ENCODE data around the gene LTBP3. TPM values are rescaled to one million over a fixed set of nuclear protein-coding genes. Genes with fewer than 3 reads are reported as not detected.

The LTBP3 gene
- total RNA-seq, 6 donors from 2014 or later: 99.9 to 479 (median 131) TPM

- ATAC-seq (ENCODE audit: low FRiP score in 2 of 2): no peak
- H3K27me3 ChIP-seq: no peaks in the 10 kb centered on the region
- H3K4me1 ChIP-seq: peaks cover 20 to 34% (median 28%) of the 10 kb centered on the region in 4 donors
- H3K27ac ChIP-seq: peak overlapping the region in 1 of 4 donors; percentile 14
- WGBS, 2 donors: 95 to 100% methylated on average over 3 of the region's 3 CpGs
- TF ChIP-seq EP300 (IDR thresholded peaks at IDR 0.05) (no peak), POLR2AphosphoS5 (IDR thresholded peaks at IDR 0.05) (no peak), CTCF (IDR thresholded peaks at IDR 0.05) (no peak), POLR2A (IDR thresholded peaks at IDR 0.05) (no peak)
- H3K4me3 ChIP-seq: no peak overlapping the region
- peaks cover 0 to 78% (median 52%) of the 10 kb centered on the region in 4 donors for H3K36me3 ChIP-seq
- DNase-seq: no peak
- H3K9me3 ChIP-seq: no peaks in the 10 kb centered on the region
Observed at GRCh38 chr11:65581928-65582327, 23.8 kb upstream of the LTBP3 start.

GRCh38 chr11:65580756-65581155 is 22.6 kb upstream of the LTBP3 start:
- H3K27me3 ChIP-seq: no peaks in the 10 kb centered on the region
- DNase-seq (peak in 1 of 2 donors; percentile 56), ATAC-seq (ENCODE audit: low FRiP score in 2 of 2) (no peak)
- H3K9me3 ChIP-seq: no peaks in the 10 kb centered on the region
- no peak overlapping the region for H3K4me3 ChIP-seq
- H3K36me3 ChIP-seq: peaks cover 0 to 66% (median 49%) of the 10 kb centered on the region in 4 donors
- no peak overlapping the region for H3K27ac ChIP-seq
- no peak for TF ChIP-seq POLR2A (IDR thresholded peaks at IDR 0.05)
- peaks cover 21 to 32% (median 30%) of the 10 kb centered on the region in 4 donors for H3K4me1 ChIP-seq
- 95 to 98% methylated on average over 5 to 8 of the region's 8 CpGs for WGBS, 2 donors

- Histone ChIP-seq H3K4me3 (no peak overlapping the region), H3K27ac (no peak overlapping the region), H3K9me3 (no peaks in the 10 kb centered on the region), H3K4me1 (peaks cover 24 to 36% (median 33%) of the 10 kb centered on the region in 4 donors), H3K36me3 (peaks cover 0 to 62% (median 44%) of the 10 kb centered on the region in 4 donors), H3K27me3 (no peaks in the 10 kb centered on the region)
- DNase-seq (peak in 1 of 2 donors; percentile 64), ATAC-seq (ENCODE audit: low FRiP score in 2 of 2) (no peak)
- TF ChIP-seq POLR2AphosphoS5 (IDR thresholded peaks at IDR 0.05): no peak
- TF ChIP-seq EP300 (IDR thresholded peaks at IDR 0.05): no peak
- no peak for TF ChIP-seq CTCF (IDR thresholded peaks at IDR 0.05)
- TF ChIP-seq POLR2A (IDR thresholded peaks at IDR 0.05): no peak
- WGBS, 2 donors: 94 to 97% methylated on average over 13 to 19 of the region's 19 CpGs
Observed at GRCh38 chr11:65580031-65580692, 22.0 kb upstream of the LTBP3 start.

- Histone ChIP-seq H3K4me1 (peaks cover 29 to 44% (median 41%) of the 10 kb centered on the region in 4 donors), H3K36me3 (peaks cover 0 to 56% (median 38%) of the 10 kb centered on the region in 4 donors), H3K27ac (peak overlapping the region in 2 of 4 donors; percentile 93 to 98), H3K4me3 (no peak overlapping the region), H3K9me3 (no peaks in the 10 kb centered on the region), H3K27me3 (no peaks in the 10 kb centered on the region)
- DNase-seq: no peak
- no peak for ATAC-seq (ENCODE audit: low FRiP score in 2 of 2)
- 77 to 90% methylated on average over 4 of the region's 4 CpGs for WGBS, 2 donors
- TF ChIP-seq POLR2A (IDR thresholded peaks at IDR 0.05) (no peak), EP300 (IDR thresholded peaks at IDR 0.05) (no peak), POLR2AphosphoS5 (IDR thresholded peaks at IDR 0.05) (no peak), CTCF (IDR thresholded peaks at IDR 0.05) (no peak)
Observed at GRCh38 chr11:65579291-65579690, 21.1 kb upstream of the LTBP3 start.

GRCh38 chr11:65578667-65579066 is 20.5 kb upstream of the LTBP3 start:
- no peaks in the 10 kb centered on the region for H3K27me3 ChIP-seq
- ATAC-seq (ENCODE audit: low FRiP score in 2 of 2) (no peak), DNase-seq (no peak)
- H3K36me3 ChIP-seq: peaks cover 0 to 51% (median 32%) of the 10 kb centered on the region in 4 donors
- WGBS, 2 donors: 93 to 96% methylated on average over 3 of the region's 3 CpGs
- peaks cover 33 to 48% (median 45%) of the 10 kb centered on the region in 4 donors for H3K4me1 ChIP-seq
- H3K9me3 ChIP-seq: no peaks in the 10 kb centered on the region
- H3K27ac ChIP-seq: peak overlapping the region in 2 of 4 donors; percentile 93 to 98
- no peak overlapping the region for H3K4me3 ChIP-seq
- TF ChIP-seq CTCF (IDR thresholded peaks at IDR 0.05) (no peak), POLR2AphosphoS5 (IDR thresholded peaks at IDR 0.05) (no peak), EP300 (IDR thresholded peaks at IDR 0.05) (no peak)
